K562 (cell line): ENCODE measurements around the gene GNAI3. TPM values are rescaled to one million over a fixed set of nuclear protein-coding genes. Genes with fewer than 3 reads are reported as not detected.

ENCODE experiments used
- CBFB ChIP-seq: sonication (generic); formaldehyde crosslinking; IDR thresholded peaks from 2 replicates; pipeline ENCODE4 v1.4.0; 2020; ENCODE audit warnings: mild to moderate bottlenecking, missing genetic modification reagents
- KHSRP ChIP-seq: fragments of 450-650 bp; IDR thresholded peaks from 2 replicates; pipeline ENCODE4 v1.6.1; 2017
- MITF ChIP-seq: IDR thresholded peaks from 2 replicates; pipeline ENCODE4 v1.6.1; 2014; ENCODE audit warnings: antibody characterized with exemption
- RBM25 ChIP-seq: fragments of 200-400 bp; formaldehyde crosslinking; IDR thresholded peaks from 2 replicates; pipeline ENCODE4 v1.6.1; 2018; ENCODE audit warnings: low read length, low read depth, moderate library complexity; ENCODE audit not compliant: severe bottlenecking
- SMARCE1 ChIP-seq: fragments of 450-650 bp; IDR thresholded peaks from 2 replicates; pipeline ENCODE4 v1.7.1; 2016; ENCODE audit warnings: mild to moderate bottlenecking
- ZFPM2 ChIP-seq: fragments of 250-450 bp; sonication (Bioruptor Pico); IDR thresholded peaks from 2 replicates; pipeline ENCODE4 v1.5.1; 2022; ENCODE audit warnings: mild to moderate bottlenecking
- ZMIZ1 ChIP-seq, 2 experiments: fragments of 150-350 bp in 1 of 2; IDR thresholded peaks; 2 replicates each; pipeline ENCODE4 v1.6.1; 2012 to 2016; ENCODE audit warnings: low read depth in 2 of 2, low read length in 2 of 2, mild to moderate bottlenecking in 1 of 2, moderate library complexity in 1 of 2
- ZNF311 ChIP-seq: fragments of 250-450 bp; sonication (Bioruptor Pico); IDR thresholded peaks from 2 replicates; pipeline ENCODE4 v1.4.0; 2020; ENCODE audit warnings: mild to moderate bottlenecking, moderate library complexity
- ZNF586 ChIP-seq: fragments of 450-650 bp; formaldehyde crosslinking; conservative IDR thresholded peaks from 2 replicates; pipeline ENCODE4 v1.4.0; 2020; ENCODE audit warnings: mild to moderate bottlenecking, moderate library complexity
- ZSCAN32 ChIP-seq: fragments of 450-650 bp; formaldehyde crosslinking; IDR thresholded peaks from 2 replicates; pipeline ENCODE4 v1.4.0; 2020; ENCODE audit warnings: mild to moderate bottlenecking, moderate library complexity
- polyA plus RNA-seq, 8 experiments: library from polyadenylated mRNA; depleted of rRNA in 4 of 8; stranded (reverse) in 5 of 8; unstranded in 3 of 8; fragments of >200 nt; fragmentation: Nextera tagmentation in 2 of 8; fragmentation: Illumina TruSeq in 1 of 8; extraction: Ambion mirVana in 2 of 8; extraction: Trizol in 1 of 8; gene quantifications; 2 replicates each; pipeline versions ENCODE4 v1.2.1 to v1.2.3, GENCODE V29; 2011 to 2014; ENCODE audit warnings: inconsistent platforms in 1 of 8, missing spikeins in 1 of 8
- total RNA-seq, 7 experiments: library from RNA; depleted of rRNA in 6 of 7; stranded (reverse); fragments of >200 nt in 6 of 7; fragmentation: Illumina TruSeq in 2 of 7; extraction: Trizol in 2 of 7; gene quantifications; 2 replicates each; pipeline versions ENCODE4 v1.2.1 to v1.2.3, GENCODE V29; 2011 to 2021; ENCODE audit warnings: low replicate concordance in 1 of 7
- TF ChIP-seq, protein P1 (sequence below): fragments of 450-650 bp; IDR thresholded peaks from 2 replicates; pipeline ENCODE4 v1.7.1; 2018; ENCODE audit warnings: mild to moderate bottlenecking, low read depth; ENCODE audit not compliant: partially characterized antibody

Gene GNAI3
- total and polyA plus RNA-seq, 9 of the 15 experiments (the other 6 are each of a cell fraction or from before 2014, with no cell fraction given) = 6.3 to 13.2 (median 8.9) TPM

DNA sequence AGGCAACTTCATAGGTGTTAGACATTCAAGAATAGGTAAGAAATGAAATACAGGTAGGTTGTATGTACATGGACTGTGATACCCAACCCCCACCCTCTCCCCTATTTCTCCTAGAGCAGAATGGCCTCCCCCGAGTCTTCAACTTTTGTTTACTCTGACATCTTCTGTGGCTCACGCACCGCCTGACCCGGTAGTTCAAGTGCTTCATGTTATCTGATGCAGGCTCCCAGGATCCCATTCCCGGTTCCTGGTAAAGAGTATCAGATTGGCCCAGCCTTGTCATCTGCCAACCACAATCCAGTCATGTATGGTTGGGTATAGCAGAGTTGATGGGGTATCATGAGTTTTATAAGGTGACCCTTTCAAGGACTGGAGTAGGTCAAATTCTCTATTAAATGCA is 9.1 kb downstream of the GNAI3 start (continued):
- TF ChIP-seq, protein P1, sequence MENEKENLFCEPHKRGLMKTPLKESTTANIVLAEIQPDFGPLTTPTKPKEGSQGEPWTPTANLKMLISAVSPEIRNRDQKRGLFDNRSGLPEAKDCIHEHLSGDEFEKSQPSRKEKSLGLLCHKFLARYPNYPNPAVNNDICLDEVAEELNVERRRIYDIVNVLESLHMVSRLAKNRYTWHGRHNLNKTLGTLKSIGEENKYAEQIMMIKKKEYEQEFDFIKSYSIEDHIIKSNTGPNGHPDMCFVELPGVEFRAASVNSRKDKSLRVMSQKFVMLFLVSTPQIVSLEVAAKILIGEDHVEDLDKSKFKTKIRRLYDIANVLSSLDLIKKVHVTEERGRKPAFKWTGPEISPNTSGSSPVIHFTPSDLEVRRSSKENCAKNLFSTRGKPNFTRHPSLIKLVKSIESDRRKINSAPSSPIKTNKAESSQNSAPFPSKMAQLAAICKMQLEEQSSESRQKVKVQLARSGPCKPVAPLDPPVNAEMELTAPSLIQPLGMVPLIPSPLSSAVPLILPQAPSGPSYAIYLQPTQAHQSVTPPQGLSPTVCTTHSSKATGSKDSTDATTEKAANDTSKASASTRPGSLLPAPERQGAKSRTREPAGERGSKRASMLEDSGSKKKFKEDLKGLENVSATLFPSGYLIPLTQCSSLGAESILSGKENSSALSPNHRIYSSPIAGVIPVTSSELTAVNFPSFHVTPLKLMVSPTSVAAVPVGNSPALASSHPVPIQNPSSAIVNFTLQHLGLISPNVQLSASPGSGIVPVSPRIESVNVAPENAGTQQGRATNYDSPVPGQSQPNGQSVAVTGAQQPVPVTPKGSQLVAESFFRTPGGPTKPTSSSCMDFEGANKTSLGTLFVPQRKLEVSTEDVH = no peak
- no peak for TF ChIP-seq ZMIZ1 (IDR thresholded peaks at IDR 0.05; ENCODE audit: low read depth in 2 of 2, low read length in 2 of 2)
- no peak for TF ChIP-seq KHSRP
- no peak for TF ChIP-seq ZSCAN32 (CRISPR knock-in tag)
- no peak for TF ChIP-seq CBFB (CRISPR knock-in tag)
- TF ChIP-seq ZNF311 (CRISPR knock-in tag) = no peak
- TF ChIP-seq ZNF586 (CRISPR knock-in tag) = no peak
- TF ChIP-seq SMARCE1 = peak; percentile 22; the same call in 1 of the 2 replicates
- TF ChIP-seq ZFPM2 (CRISPR knock-in tag) = no peak
- no peak for TF ChIP-seq RBM25
- TF ChIP-seq MITF = no peak
